GM19099 (cell line): ENCODE data around the gene COL16A1.

Experiments used
- POLR2A ChIP-seq: IDR thresholded peaks from 3 replicates; pipeline ENCODE4 v1.6.1; 2011; ENCODE audit warnings: low read depth; ENCODE audit not compliant: insufficient read length; ENCODE audit errors: extremely low read depth

The COL16A1 gene

GRCh38 chr1:31642366-31642765 is 61.5 kb downstream of the COL16A1 start:
- TF ChIP-seq POLR2A = no peak

- no peak for TF ChIP-seq POLR2A
Measured at GRCh38 chr1:31640964-31641363, 62.9 kb downstream of the COL16A1 start.

- no peak for TF ChIP-seq POLR2A
Measured at GRCh38 chr1:31640179-31640578, 63.6 kb downstream of the COL16A1 start.

GRCh38 chr1:31639543-31639942 is 64.3 kb downstream of the COL16A1 start:
- no peak for TF ChIP-seq POLR2A

- TF ChIP-seq POLR2A = no peak
Measured at GRCh38 chr1:31637915-31638673, 65.7 kb downstream of the COL16A1 start.

GRCh38 chr1:31633117-31633516 is 70.7 kb downstream of the COL16A1 start:
- TF ChIP-seq POLR2A = no peak

- TF ChIP-seq POLR2A = no peak
Measured at GRCh38 chr1:31632649-31633048, 71.2 kb downstream of the COL16A1 start.

GRCh38 chr1:31628931-31629556 is 74.8 kb downstream of the COL16A1 start:
- no peak for TF ChIP-seq POLR2A

GRCh38 chr1:31627930-31628559 is 75.8 kb downstream of the COL16A1 start:
- no peak for TF ChIP-seq POLR2A

- no peak for TF ChIP-seq POLR2A
Measured at GRCh38 chr1:31627301-31627929, 76.4 kb downstream of the COL16A1 start.

- TF ChIP-seq POLR2A = no peak
Measured at GRCh38 chr1:31626223-31627207, 77.3 kb downstream of the COL16A1 start.

- TF ChIP-seq POLR2A = no peak
Measured at GRCh38 chr1:31625561-31626222, 78.1 kb downstream of the COL16A1 start.

GRCh38 chr1:31624731-31625514 is 78.9 kb downstream of the COL16A1 start:
- TF ChIP-seq POLR2A = no peak

- no peak for TF ChIP-seq POLR2A
Measured at GRCh38 chr1:31624309-31624708, 79.5 kb downstream of the COL16A1 start.

GRCh38 chr1:31623365-31623764 is 80.5 kb downstream of the COL16A1 start:
- TF ChIP-seq POLR2A = no peak
